Suprapubic skin (tissue), 4 donors: ENCODE data around the gene CAV1. TPM values are rescaled to one million over a fixed set of nuclear protein-coding genes. Genes with fewer than 3 reads are reported as not detected.
A peak's percentile ranks its signal among the peaks of the same experiment; 100 is the strongest.

Source experiments
- DNase-seq, 2 donors: peaks; one replicate each; pipeline ENCODE4 v3.0.0-alpha.2; 2019; ENCODE audit warnings: low spot score in 2 of 2
- H3K27ac ChIP-seq: fragments of 200-600 bp; sonication (generic); one replicate; pipeline ENCODE4 v1.5.1; 2019
- H3K27me3 ChIP-seq: fragments of 200-600 bp; sonication (generic); one replicate; pipeline ENCODE4 v1.5.1; 2019
- H3K36me3 ChIP-seq: fragments of 200-600 bp; sonication (generic); one replicate; pipeline ENCODE4 v1.5.1; 2019
- H3K4me1 ChIP-seq: fragments of 200-600 bp; sonication (generic); one replicate; pipeline ENCODE4 v1.5.1; 2019
- H3K4me3 ChIP-seq: fragments of 200-600 bp; sonication (generic); one replicate; pipeline ENCODE4 v1.5.1; 2019; ENCODE audit warnings: mild to moderate bottlenecking
- H3K9me3 ChIP-seq: fragments of 200-600 bp; sonication (generic); one replicate; pipeline ENCODE4 v1.5.1; 2019
- EP300 ChIP-seq: sonication (generic); formaldehyde crosslinking; IDR thresholded peaks from one replicate; pipeline ENCODE4 v1.6.1; 2017; ENCODE audit warnings: antibody characterized with exemption
- POLR2A ChIP-seq, 2 donors: fragments of 450-650 bp; IDR thresholded peaks; one replicate each; pipeline ENCODE4 v1.6.1; 2017; ENCODE audit warnings: antibody characterized with exemption in 2 of 2, mild to moderate bottlenecking in 2 of 2, moderate library complexity in 2 of 2
- POLR2AphosphoS5 ChIP-seq, 3 donors: sonication (generic); formaldehyde crosslinking; IDR thresholded peaks; one replicate each; pipeline ENCODE4 v1.6.1; 2017; ENCODE audit warnings: antibody characterized with exemption in 3 of 3
- WGBS: methylation state at CpG from one replicate; pipeline ENCODE4 v1.1.5; 2018; 5-methylcytosine and 5-hydroxymethylcytosine counted together
- total RNA-seq, 4 donors: library from RNA; depleted of rRNA; stranded (reverse); fragments of >200 nt; gene quantifications; one replicate each; pipeline ENCODE4 v1.1.0, GENCODE V29; 2016
- TF ChIP-seq, protein P1 (sequence below), 2 donors: fragments of 200-600 bp in 1 of 2; fragments of 450-650 bp in 1 of 2; sonication (generic) in 1 of 2; IDR thresholded peaks; one replicate each; pipeline ENCODE4 v1.5.1; 2016 to 2019; ENCODE audit warnings: antibody characterized with exemption in 2 of 2, mild to moderate bottlenecking in 1 of 2, moderate library complexity in 1 of 2

Gene CAV1
- total RNA-seq, 4 donors from 2014 or later, result 123 to 215 (median 187) TPM

DNA sequence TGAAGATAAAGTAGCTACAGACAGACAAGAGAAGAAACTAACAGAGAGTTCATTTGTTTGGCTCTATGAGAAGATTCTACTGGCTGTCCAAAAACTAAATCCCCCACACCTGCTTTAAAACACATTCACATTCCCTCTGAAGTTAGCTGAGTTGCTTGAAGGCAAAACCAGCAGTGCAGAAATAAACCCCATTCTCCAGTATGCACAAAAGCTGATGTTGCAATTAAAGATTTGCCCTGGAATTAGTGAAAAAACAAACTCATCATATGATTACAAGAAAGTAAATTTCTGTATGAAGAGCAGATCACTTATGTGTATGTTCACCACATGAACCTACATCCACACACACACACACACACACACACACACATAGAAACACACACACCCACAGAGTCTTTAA, 9.3 kb upstream of the CAV1 start:
- DNase-seq, result no peak
- TF ChIP-seq, protein P1, sequence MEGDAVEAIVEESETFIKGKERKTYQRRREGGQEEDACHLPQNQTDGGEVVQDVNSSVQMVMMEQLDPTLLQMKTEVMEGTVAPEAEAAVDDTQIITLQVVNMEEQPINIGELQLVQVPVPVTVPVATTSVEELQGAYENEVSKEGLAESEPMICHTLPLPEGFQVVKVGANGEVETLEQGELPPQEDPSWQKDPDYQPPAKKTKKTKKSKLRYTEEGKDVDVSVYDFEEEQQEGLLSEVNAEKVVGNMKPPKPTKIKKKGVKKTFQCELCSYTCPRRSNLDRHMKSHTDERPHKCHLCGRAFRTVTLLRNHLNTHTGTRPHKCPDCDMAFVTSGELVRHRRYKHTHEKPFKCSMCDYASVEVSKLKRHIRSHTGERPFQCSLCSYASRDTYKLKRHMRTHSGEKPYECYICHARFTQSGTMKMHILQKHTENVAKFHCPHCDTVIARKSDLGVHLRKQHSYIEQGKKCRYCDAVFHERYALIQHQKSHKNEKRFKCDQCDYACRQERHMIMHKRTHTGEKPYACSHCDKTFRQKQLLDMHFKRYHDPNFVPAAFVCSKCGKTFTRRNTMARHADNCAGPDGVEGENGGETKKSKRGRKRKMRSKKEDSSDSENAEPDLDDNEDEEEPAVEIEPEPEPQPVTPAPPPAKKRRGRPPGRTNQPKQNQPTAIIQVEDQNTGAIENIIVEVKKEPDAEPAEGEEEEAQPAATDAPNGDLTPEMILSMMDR (IDR thresholded peaks at IDR 0.05), result no peak
- no peak for TF ChIP-seq POLR2A (IDR thresholded peaks at IDR 0.05)
- TF ChIP-seq POLR2AphosphoS5 (IDR thresholded peaks at IDR 0.05), result no peak
- TF ChIP-seq EP300, result no peak

DNA sequence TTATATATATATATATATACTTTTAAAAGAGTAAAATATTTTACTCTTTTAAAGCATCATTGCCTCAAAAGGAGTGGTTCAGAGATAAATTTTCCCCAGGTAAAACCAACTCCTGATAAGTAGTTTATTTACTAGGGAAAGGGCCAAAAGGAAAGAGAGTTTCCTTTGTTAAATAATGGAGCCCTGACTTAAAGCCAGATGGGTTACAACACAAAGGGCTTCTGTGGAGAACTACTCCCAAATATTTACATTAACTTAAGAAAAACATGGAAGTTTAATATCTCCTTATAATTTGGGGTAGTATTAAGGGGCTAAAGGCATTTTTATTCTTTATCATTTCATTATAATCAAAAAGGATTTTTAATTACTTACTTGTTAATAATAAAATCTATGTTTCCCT, 8.5 kb upstream of the CAV1 start:
- H3K4me1 ChIP-seq, result peaks cover 19% of the 10 kb centered on the region
- H3K4me3 ChIP-seq, result no peak overlapping the region
- TF ChIP-seq EP300, result no peak
- no peak for TF ChIP-seq POLR2A (IDR thresholded peaks at IDR 0.05)
- TF ChIP-seq, protein P1 (IDR thresholded peaks at IDR 0.05), result no peak
- no peak for TF ChIP-seq POLR2AphosphoS5 (IDR thresholded peaks at IDR 0.05)
- H3K27ac ChIP-seq, result no peak overlapping the region
- H3K36me3 ChIP-seq, result no peaks in the 10 kb centered on the region
- H3K9me3 ChIP-seq, result no peaks in the 10 kb centered on the region
- no peak for DNase-seq
- H3K27me3 ChIP-seq, result no peaks in the 10 kb centered on the region

More for the DNA sequence above, 9.3 kb upstream of the CAV1 start:
- no peak overlapping the region for H3K27ac ChIP-seq
- peaks cover 19% of the 10 kb centered on the region for H3K4me1 ChIP-seq
- H3K27me3 ChIP-seq, result no peaks in the 10 kb centered on the region
- no peaks in the 10 kb centered on the region for H3K9me3 ChIP-seq
- H3K4me3 ChIP-seq, result no peak overlapping the region
- H3K36me3 ChIP-seq, result no peaks in the 10 kb centered on the region

DNA sequence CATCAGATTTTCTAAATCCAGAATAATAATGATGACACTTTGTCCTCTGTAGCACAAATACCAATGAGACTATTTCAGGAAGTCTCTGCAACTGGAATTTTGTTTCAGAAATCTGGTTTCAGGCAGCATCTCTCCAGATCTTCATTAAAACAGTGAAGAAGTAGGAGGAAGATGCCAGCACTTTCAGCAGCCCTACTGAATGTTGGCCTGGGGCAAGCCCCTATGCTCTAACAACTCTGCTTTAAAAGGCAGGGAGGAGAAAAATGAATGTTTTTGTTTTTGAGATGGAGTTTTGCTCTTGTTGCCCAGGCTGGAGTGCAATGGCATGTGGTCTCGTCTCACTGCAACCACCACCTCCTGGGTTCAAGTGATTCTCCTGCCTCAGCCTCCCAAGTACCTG, 7.2 kb upstream of the CAV1 start:
- Histone ChIP-seq H3K9me3 (no peaks in the 10 kb centered on the region), H3K27ac (no peak overlapping the region), H3K27me3 (no peaks in the 10 kb centered on the region), H3K36me3 (no peaks in the 10 kb centered on the region), H3K4me3 (no peak overlapping the region), H3K4me1 (peaks cover 19% of the 10 kb centered on the region)
- whole genome bisulfite sequencing, result 79% methylated on average over 1 of the region's 1 CpG
- no peak for DNase-seq
- TF ChIP-seq, protein P1 (IDR thresholded peaks at IDR 0.05), result no peak
- TF ChIP-seq POLR2A (IDR thresholded peaks at IDR 0.05) (no peak), POLR2AphosphoS5 (IDR thresholded peaks at IDR 0.05) (no peak), EP300 (no peak)

DNA sequence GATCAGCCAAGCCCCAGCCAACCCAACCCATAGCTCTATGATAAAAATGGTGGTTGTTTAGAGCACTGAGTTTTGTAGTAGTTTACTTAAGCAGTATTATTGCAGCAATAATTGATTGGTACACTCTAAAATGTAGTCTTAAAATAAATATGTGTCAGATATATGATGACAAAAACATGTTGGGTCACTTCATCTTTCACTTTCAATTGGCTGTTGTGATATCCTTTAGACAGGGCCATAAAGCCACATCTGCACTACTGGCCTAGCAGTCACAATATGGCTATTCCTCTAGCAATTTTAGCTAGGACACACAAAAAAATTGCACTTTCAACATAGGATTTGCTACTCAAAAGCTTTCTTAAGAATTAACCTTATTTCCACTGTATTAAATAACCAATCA, 5.9 kb upstream of the CAV1 start:
- no peak for DNase-seq
- Histone ChIP-seq H3K27me3 (no peaks in the 10 kb centered on the region), H3K27ac (no peak overlapping the region), H3K4me3 (no peak overlapping the region), H3K4me1 (peaks cover 31% of the 10 kb centered on the region), H3K9me3 (no peaks in the 10 kb centered on the region), H3K36me3 (no peaks in the 10 kb centered on the region)
- TF ChIP-seq POLR2AphosphoS5 (IDR thresholded peaks at IDR 0.05) (no peak), POLR2A (IDR thresholded peaks at IDR 0.05) (no peak)

DNA sequence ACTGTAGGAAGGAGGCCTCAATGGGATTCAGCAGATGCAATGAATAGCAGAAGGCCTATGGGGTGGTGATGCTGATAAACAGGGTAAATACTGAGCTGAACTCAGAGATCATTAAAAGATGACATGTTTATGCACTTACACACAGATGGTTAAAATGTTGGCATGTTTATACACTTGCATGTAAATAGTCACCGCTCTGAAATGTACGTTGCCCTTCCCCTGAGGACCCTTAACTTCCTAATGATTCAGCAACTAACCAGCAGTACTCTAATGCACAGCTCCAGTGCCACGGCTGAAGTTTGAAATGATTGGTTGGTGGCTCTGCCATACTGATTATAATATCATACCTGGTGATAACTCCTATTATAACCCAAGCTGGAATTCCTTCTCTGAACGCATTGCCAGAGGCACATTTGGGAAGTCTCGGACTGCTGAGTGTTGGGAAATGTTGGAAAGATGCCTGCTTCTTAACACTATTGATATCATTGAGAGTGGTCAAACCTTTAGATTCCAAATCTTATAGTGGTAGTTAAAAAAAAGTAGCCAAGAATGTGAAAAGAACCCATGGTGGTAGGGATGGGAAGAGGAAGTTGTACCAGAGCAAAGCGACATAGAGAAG, 3.7 kb upstream of the CAV1 start:
- no peaks in the 10 kb centered on the region for H3K9me3 ChIP-seq
- H3K4me3 ChIP-seq, result no peak overlapping the region
- WGBS, result 55% methylated on average over 6 of the region's 6 CpGs
- H3K27me3 ChIP-seq, result no peaks in the 10 kb centered on the region
- peaks cover 40% of the 10 kb centered on the region for H3K4me1 ChIP-seq
- H3K36me3 ChIP-seq, result no peaks in the 10 kb centered on the region
- peak overlapping the region; percentile 59 for H3K27ac ChIP-seq
- TF ChIP-seq EP300 (no peak), POLR2AphosphoS5 (IDR thresholded peaks at IDR 0.05) (no peak), POLR2A (IDR thresholded peaks at IDR 0.05) (no peak)
- TF ChIP-seq, protein P1 (IDR thresholded peaks at IDR 0.05), result no peak
- DNase-seq, result no peak

DNA sequence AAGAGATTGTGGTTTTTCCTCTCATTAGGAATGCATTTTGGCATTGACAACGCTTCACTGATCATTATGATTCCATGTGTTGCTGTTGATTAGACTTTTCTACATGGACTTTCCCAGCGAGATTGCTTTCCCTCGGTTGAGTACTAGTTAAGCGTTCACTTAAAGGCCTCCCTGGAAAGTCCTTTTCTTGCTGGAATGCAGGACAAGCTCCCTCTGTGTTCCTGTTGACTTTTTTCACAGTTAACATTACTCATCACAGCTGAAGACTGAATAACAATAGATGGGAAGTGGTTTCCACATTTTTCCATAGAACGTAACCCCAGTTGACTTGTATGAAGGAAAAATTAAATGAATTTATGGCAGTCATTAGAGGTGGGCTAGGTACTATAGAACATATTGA, 2.6 kb upstream of the CAV1 start:
- TF ChIP-seq POLR2A (IDR thresholded peaks at IDR 0.05), result no peak
- TF ChIP-seq POLR2AphosphoS5 (IDR thresholded peaks at IDR 0.05), result no peak
- no peak for TF ChIP-seq EP300
- TF ChIP-seq, protein P1 (IDR thresholded peaks at IDR 0.05), result no peak
- Histone ChIP-seq H3K9me3 (no peaks in the 10 kb centered on the region), H3K4me3 (no peak overlapping the region), H3K27me3 (no peaks in the 10 kb centered on the region), H3K4me1 (peaks cover 50% of the 10 kb centered on the region), H3K36me3 (no peaks in the 10 kb centered on the region), H3K27ac (peak overlapping the region; percentile 59)
- no peak for DNase-seq
- WGBS, result 36% methylated on average over 5 of the region's 5 CpGs
